NCI-H1436 (cell line): ENCODE measurements around the gene CDK11B.
"Not testable (repeated sequence)": the region's sequence is repeated elsewhere in the genome, so short reads cannot be mapped to it uniquely, and the experiment has no call there.

Experiments used
- DNase-seq: peaks from one replicate; lab custom pipeline; 2025; lab: John Stamatoyannopoulos, UW

Gene CDK11B

GRCh38 chr1:1683104-1683905, 24.5 kb upstream of the CDK11B start:
- DNase-seq, result no peak

- no peak for DNase-seq
Observed at GRCh38 chr1:1680912-1681273, 22.1 kb upstream of the CDK11B start.

- no peak for DNase-seq
Observed at GRCh38 chr1:1680031-1680911, 21.5 kb upstream of the CDK11B start.

- DNase-seq, result no peak
Observed at GRCh38 chr1:1678581-1679380, 20.0 kb upstream of the CDK11B start.

- DNase-seq, result no peak
Observed at GRCh38 chr1:1677718-1678580, 19.1 kb upstream of the CDK11B start.

GRCh38 chr1:1676087-1676486, 17.3 kb upstream of the CDK11B start:
- not testable (repeated sequence) for DNase-seq

GRCh38 chr1:1675218-1675617, 16.4 kb upstream of the CDK11B start:
- DNase-seq, result not testable (repeated sequence)

GRCh38 chr1:1674806-1675205, 16.0 kb upstream of the CDK11B start:
- DNase-seq, result not testable (repeated sequence)

GRCh38 chr1:1672181-1672965, 13.6 kb upstream of the CDK11B start:
- DNase-seq, result no peak

GRCh38 chr1:1671365-1672119, 12.7 kb upstream of the CDK11B start:
- no peak for DNase-seq

GRCh38 chr1:1670866-1671265, 12.1 kb upstream of the CDK11B start:
- no peak for DNase-seq

GRCh38 chr1:1669468-1670440, 10.9 kb upstream of the CDK11B start:
- no peak for DNase-seq

- DNase-seq, result no peak
Observed at GRCh38 chr1:1666526-1666925, 7.7 kb upstream of the CDK11B start.

GRCh38 chr1:1665815-1666251, 7.0 kb upstream of the CDK11B start:
- DNase-seq, result no peak

GRCh38 chr1:1664941-1665814, 6.4 kb upstream of the CDK11B start:
- no peak for DNase-seq

GRCh38 chr1:1664318-1664717, 5.5 kb upstream of the CDK11B start:
- not testable (repeated sequence) for DNase-seq

GRCh38 chr1:1662830-1663560, 4.2 kb upstream of the CDK11B start:
- DNase-seq, result not testable (repeated sequence)
